Caco-2 (cell line): ENCODE measurements around the gene PPM1A. TPM values are rescaled to one million over a fixed set of nuclear protein-coding genes. Genes with fewer than 3 reads are reported as not detected.

ENCODE experiments used
- BruUV-seq: library from RNA; stranded (reverse); fragments of 400-500 nt; replicated peaks from 2 replicates; lab custom pipeline; 2021; lab: Mats Ljungman, UMichigan
- CTCF ChIA-PET: fragments of 300-600 bp; sonication (Branson Sonifier 250); formaldehyde crosslinking; loops from one replicate; lab custom pipeline; 2022; ENCODE audit warnings: antibody characterized with exemption; lab: Charles Lee
- POLR2A ChIA-PET: fragments of 300-600 bp; sonication (Branson Sonifier 250); formaldehyde crosslinking; loops from one replicate; lab custom pipeline; 2022; ENCODE audit warnings: antibody characterized with exemption; lab: Charles Lee
- DNase-seq, 2 experiments: peaks; one replicate each; pipeline versions ENCODE4 v3.0.0 to v3.0.0-alpha.2; 2020 to 2022
- H3K27me3 ChIP-seq: replicated peaks from 2 replicates; pipeline ENCODE4 v1.6.0; 2011; ENCODE audit warnings: low read length; ENCODE audit not compliant: control insufficient read depth, insufficient read depth
- H3K36me3 ChIP-seq: 2 replicates; pipeline ENCODE4 v1.5.1; 2011; ENCODE audit warnings: low read length; ENCODE audit not compliant: control insufficient read depth, insufficient read depth
- H3K4me1 ChIP-seq: fragments of 250-450 bp; sonication (Bioruptor Pico); 2 replicates; pipeline ENCODE4 v1.5.1; 2020; ENCODE audit warnings: mild to moderate bottlenecking
- H3K4me3 ChIP-seq: 2 replicates; pipeline ENCODE4 v1.5.1; 2011; ENCODE audit warnings: low read depth, mild to moderate bottlenecking, control low read depth, low read length
- H3K9me3 ChIP-seq: fragments of 250-450 bp; sonication (Bioruptor Pico); 2 replicates; pipeline ENCODE4 v1.5.1; 2020; ENCODE audit warnings: mild to moderate bottlenecking, moderate library complexity
- H3K27ac Mint-ChIP-seq: one replicate; pipeline ENCODE4 v1.8.0; 2022; ENCODE audit warnings: mixed read lengths; ENCODE audit not compliant: unreplicated experiment
- H3K27me3 Mint-ChIP-seq: one replicate; pipeline ENCODE4 v1.8.0; 2022; ENCODE audit warnings: mixed read lengths; ENCODE audit not compliant: insufficient read depth, unreplicated experiment
- H3K36me3 Mint-ChIP-seq: one replicate; pipeline ENCODE4 v1.8.0; 2022; ENCODE audit warnings: mild to moderate bottlenecking, mixed read lengths; ENCODE audit not compliant: insufficient read depth, unreplicated experiment
- H3K4me1 Mint-ChIP-seq: one replicate; pipeline ENCODE4 v1.8.0; 2022; ENCODE audit warnings: low read depth, mixed read lengths; ENCODE audit not compliant: unreplicated experiment
- H3K4me3 Mint-ChIP-seq: one replicate; pipeline ENCODE4 v1.8.0; 2022; ENCODE audit warnings: mild to moderate bottlenecking, moderate library complexity, mixed read lengths; ENCODE audit not compliant: unreplicated experiment
- H3K9me3 Mint-ChIP-seq: one replicate; pipeline ENCODE4 v1.8.0; 2022; ENCODE audit warnings: mixed read lengths; ENCODE audit not compliant: unreplicated experiment
- CTCF ChIP-seq, 2 experiments: fragments of 200-600 bp in 1 of 2; IDR thresholded peaks; 1 replicate in 1 of 2; 2 replicates in 1 of 2; pipeline versions ENCODE4 v1.5.1 to v1.8.0; 2011 to 2022; ENCODE audit warnings: antibody characterized with exemption in 1 of 2, control low read depth in 1 of 2, inconsistent platforms in 1 of 2, low read depth in 1 of 2, low read length in 1 of 2, mild to moderate bottlenecking in 1 of 2, moderate library complexity in 1 of 2; ENCODE audit not compliant: insufficient read depth in 1 of 2, severe bottlenecking in 1 of 2, unreplicated experiment in 1 of 2
- intact Hi-C: fragments of 100-400 bp; cut with micrococcal nuclease; formaldehyde crosslinking; loops from one replicate; pipeline ENCODE4 v1.10.0; 2022; ENCODE audit not compliant: unreplicated experiment
- total RNA-seq: library from RNA; stranded (reverse); gene quantifications from 2 replicates; pipeline ENCODE4 v1.2.3, GENCODE V29; 2022

The PPM1A gene
- total RNA-seq, 1 experiment from 2014 or later, result 35.6 TPM

DNA sequence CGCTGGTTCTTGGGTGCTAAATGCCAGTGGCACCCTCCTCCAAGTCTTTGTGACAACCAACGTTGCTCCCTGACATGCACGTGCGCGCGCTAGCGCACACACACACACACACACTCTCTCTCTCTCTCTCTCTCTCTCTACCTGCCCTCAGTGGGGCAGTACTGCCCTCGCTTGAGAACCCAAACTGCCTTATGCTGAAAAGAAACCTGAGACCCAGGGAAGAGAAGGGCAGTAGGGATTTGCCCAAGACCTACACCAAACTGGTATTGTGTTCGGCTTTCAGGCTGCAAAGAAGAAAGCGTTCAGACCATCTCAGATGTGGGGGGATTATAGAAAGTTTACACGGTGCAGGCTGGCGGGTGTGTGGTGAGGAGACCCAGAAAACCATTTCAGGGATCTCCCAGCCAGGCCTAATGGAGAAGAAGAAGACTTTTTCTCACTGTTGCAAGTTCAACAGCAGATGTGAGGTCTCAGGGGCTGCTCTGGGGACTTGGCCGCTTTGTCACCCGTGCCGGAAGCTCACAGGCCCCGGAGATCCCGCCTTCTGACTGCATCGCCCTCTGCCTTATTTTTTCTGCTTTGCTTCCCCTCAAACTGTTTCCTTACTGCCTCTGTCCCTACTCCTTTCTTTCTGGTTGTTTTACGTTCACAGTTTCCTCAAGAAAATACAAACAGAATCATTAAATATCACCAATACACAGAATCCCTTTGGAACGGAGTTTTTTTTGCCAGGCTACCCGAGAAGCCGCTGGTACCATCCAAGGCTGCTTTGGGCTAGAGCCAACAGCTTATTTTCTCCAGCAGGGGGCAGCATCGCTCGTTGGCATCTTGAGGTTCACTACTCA is 82.4 kb downstream of the PPM1A start:
- DNase-seq, result peak; percentile 73 to 78
- no peaks in the 10 kb centered on the region for H3K4me1 Mint-ChIP-seq
- ChIA-PET CTCF (interaction anchor here (0.6 to 1.6 kb wide), 11 partner anchors 16 to 387 kb away, joined by 3 to 23 read pairs (median 4); partner anchors contain the start of gene PPM1A), POLR2A (no interaction called here)
- intact Hi-C loops, result loop anchor here (1.0 to 5.0 kb wide), 4 partner anchors 65 to 231 kb away; partner anchors contain the start of genes C14orf39 and PPM1A
- H3K27me3 Mint-ChIP-seq, result peaks cover 7% of the 10 kb centered on the region
- TF ChIP-seq CTCF (IDR thresholded peaks at IDR 0.05; ENCODE audit: insufficient read depth in 1 of 2, low read depth in 1 of 2, low read length in 1 of 2, severe bottlenecking in 1 of 2, unreplicated experiment in 1 of 2), result peak; percentile 74 to 84
- H3K9me3 Mint-ChIP-seq, result no peaks in the 10 kb centered on the region
- H3K4me3 Mint-ChIP-seq, result peak overlapping the region; percentile 88
- peak overlapping the region; percentile 68 for H3K27ac Mint-ChIP-seq
- H3K36me3 Mint-ChIP-seq, result peaks cover 10% of the 10 kb centered on the region
- H3K4me1 ChIP-seq, result no peaks in the 10 kb centered on the region
- H3K9me3 ChIP-seq, result no peaks in the 10 kb centered on the region
- BruUV-seq, result no TSS peak
- no peaks in the 10 kb centered on the region for H3K36me3 ChIP-seq
- peak overlapping the region; percentile 43 for H3K4me3 ChIP-seq
- no peaks in the 10 kb centered on the region for H3K27me3 ChIP-seq

GRCh38 chr14:60332046-60332399 is 83.0 kb downstream of the PPM1A start:
- peaks cover 7% of the 10 kb centered on the region for H3K27me3 Mint-ChIP-seq

More at GRCh38 chr14:60332046-60332399, 83.0 kb downstream of the PPM1A start:
- Histone ChIP-seq H3K9me3 (no peaks in the 10 kb centered on the region), H3K27me3 (no peaks in the 10 kb centered on the region), H3K36me3 (no peaks in the 10 kb centered on the region), H3K4me1 (no peaks in the 10 kb centered on the region), H3K4me3 (no peak overlapping the region)
- intact Hi-C loops, result loop anchor here (5.0 kb wide), 2 partner anchors 85 to 155 kb away; partner anchors contain the start of genes C14orf39 and PPM1A
- Mint-ChIP-seq H3K9me3 (no peaks in the 10 kb centered on the region), H3K27ac (peak overlapping the region; percentile 68), H3K4me3 (peak overlapping the region; percentile 88), H3K4me1 (no peaks in the 10 kb centered on the region), H3K36me3 (peaks cover 10% of the 10 kb centered on the region)
- POLR2A ChIA-PET, result no interaction called here
- BruUV-seq, result no TSS peak
- no peak for DNase-seq
- TF ChIP-seq CTCF (IDR thresholded peaks at IDR 0.05; ENCODE audit: insufficient read depth in 1 of 2, low read depth in 1 of 2, low read length in 1 of 2, severe bottlenecking in 1 of 2, unreplicated experiment in 1 of 2), result no peak
- CTCF ChIA-PET, result interaction anchor here (0.6 to 1.6 kb wide), 12 partner anchors 15 to 388 kb away, joined by 3 to 23 read pairs (median 4); partner anchors contain the start of gene PPM1A
